ENCODE results near the gene ITGB4.

DNA sequence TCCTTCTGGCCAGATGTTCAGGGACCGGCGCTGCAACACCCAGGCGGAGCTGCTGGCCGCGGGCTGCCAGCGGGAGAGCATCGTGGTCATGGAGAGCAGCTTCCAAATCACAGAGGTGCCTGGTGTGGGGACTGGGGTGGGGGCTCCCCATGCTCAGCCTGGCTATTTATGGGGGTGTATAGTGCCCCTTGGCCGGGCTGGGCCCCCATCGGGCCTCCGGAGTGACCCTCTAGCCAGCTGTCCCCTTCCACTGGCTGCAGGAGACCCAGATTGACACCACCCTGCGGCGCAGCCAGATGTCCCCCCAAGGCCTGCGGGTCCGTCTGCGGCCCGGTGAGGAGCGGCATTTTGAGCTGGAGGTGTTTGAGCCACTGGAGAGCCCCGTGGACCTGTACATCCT lies 6.1 kb downstream of the ITGB4 start:
- TF ChIP-seq, protein P1, sequence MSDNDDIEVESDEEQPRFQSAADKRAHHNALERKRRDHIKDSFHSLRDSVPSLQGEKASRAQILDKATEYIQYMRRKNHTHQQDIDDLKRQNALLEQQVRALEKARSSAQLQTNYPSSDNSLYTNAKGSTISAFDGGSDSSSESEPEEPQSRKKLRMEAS (IDR thresholded peaks at IDR 0.05; ENCODE audit: low read depth, low read length), result no peak
- TF ChIP-seq CHD2 (IDR thresholded peaks at IDR 0.05; ENCODE audit: borderline replicate concordance, low read depth, low read length) (no peak), POLR2A (IDR thresholded peaks at IDR 0.05; ENCODE audit: low read depth, low read length) (no peak), EGR1 (IDR thresholded peaks at IDR 0.05; ENCODE audit: borderline replicate concordance in 1 of 2, low read depth in 2 of 2, low read length in 2 of 2) (no peak), TAF1 (IDR thresholded peaks at IDR 0.05; ENCODE audit: borderline replicate concordance, low read depth, low read length) (no peak)
- TF ChIP-seq, protein P2, sequence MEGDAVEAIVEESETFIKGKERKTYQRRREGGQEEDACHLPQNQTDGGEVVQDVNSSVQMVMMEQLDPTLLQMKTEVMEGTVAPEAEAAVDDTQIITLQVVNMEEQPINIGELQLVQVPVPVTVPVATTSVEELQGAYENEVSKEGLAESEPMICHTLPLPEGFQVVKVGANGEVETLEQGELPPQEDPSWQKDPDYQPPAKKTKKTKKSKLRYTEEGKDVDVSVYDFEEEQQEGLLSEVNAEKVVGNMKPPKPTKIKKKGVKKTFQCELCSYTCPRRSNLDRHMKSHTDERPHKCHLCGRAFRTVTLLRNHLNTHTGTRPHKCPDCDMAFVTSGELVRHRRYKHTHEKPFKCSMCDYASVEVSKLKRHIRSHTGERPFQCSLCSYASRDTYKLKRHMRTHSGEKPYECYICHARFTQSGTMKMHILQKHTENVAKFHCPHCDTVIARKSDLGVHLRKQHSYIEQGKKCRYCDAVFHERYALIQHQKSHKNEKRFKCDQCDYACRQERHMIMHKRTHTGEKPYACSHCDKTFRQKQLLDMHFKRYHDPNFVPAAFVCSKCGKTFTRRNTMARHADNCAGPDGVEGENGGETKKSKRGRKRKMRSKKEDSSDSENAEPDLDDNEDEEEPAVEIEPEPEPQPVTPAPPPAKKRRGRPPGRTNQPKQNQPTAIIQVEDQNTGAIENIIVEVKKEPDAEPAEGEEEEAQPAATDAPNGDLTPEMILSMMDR (IDR thresholded peaks at IDR 0.05 in 2 of 3, conservative IDR thresholded peaks at IDR 0.05 in 1 of 3; ENCODE audit: control insufficient read depth in 2 of 3, extremely low read depth in 1 of 3, insufficient read depth in 1 of 3, low read depth in 3 of 3, low read length in 3 of 3), result no peak
